Lower lobe of right lung (tissue), 2 donors: ENCODE results near the gene C5orf58. TPM values are rescaled to one million over a fixed set of nuclear protein-coding genes. Genes with fewer than 3 reads are reported as not detected.
"Not testable (repeated sequence)": the region's sequence is repeated elsewhere in the genome, so short reads cannot be mapped to it uniquely, and the experiment has no call there.

Source experiments
- ATAC-seq, 2 donors: fragments of 200-7000 bp; cut with Tn5 transposase; one replicate each; pipeline ENCODE4 v1.9.1; 2020 to 2022; ENCODE audit warnings: mild to moderate bottlenecking in 2 of 2, moderate library complexity in 2 of 2
- DNase-seq: peaks from one replicate; pipeline ENCODE4 v3.0.0-alpha.2; 2020
- H3K27ac ChIP-seq: fragments of 200-600 bp; one replicate; pipeline ENCODE4 v1.8.0; 2022
- H3K27me3 ChIP-seq: fragments of 200-600 bp; one replicate; pipeline ENCODE4 v1.8.0; 2022; ENCODE audit warnings: low read depth
- H3K36me3 ChIP-seq: fragments of 200-600 bp; one replicate; pipeline ENCODE4 v1.8.0; 2022; ENCODE audit warnings: mild to moderate bottlenecking
- H3K4me1 ChIP-seq: fragments of 200-600 bp; one replicate; pipeline ENCODE4 v1.8.0; 2022
- H3K4me3 ChIP-seq: fragments of 200-600 bp; one replicate; pipeline ENCODE4 v1.8.0; 2022; ENCODE audit warnings: mild to moderate bottlenecking
- H3K9me3 ChIP-seq: fragments of 200-600 bp; one replicate; pipeline ENCODE4 v1.8.0; 2022
- intact Hi-C: fragments of 100-400 bp; cut with DNase I; formaldehyde crosslinking; loops from one replicate; pipeline ENCODE4 v1.11.0; 2022
- total RNA-seq: library from RNA; stranded (reverse); fragmentation: NEBNext Ultra II Directional; extraction: Animal tissue kit (Norgen Biotek cat#: 25700); gene quantifications from one replicate; pipeline ENCODE4 v1.2.1, GENCODE V29; 2021
- TF ChIP-seq, protein P1 (sequence below): fragments of 200-600 bp; IDR thresholded peaks from one replicate; pipeline ENCODE4 v1.8.0; 2022; ENCODE audit warnings: antibody characterized with exemption, mild to moderate bottlenecking
- donor health status: DM: no; HTN: yes; CAD: no; lungs with severe emphysema.

C5orf58 gene
- total RNA-seq, 1 donor from 2014 or later: not detected

DNA sequence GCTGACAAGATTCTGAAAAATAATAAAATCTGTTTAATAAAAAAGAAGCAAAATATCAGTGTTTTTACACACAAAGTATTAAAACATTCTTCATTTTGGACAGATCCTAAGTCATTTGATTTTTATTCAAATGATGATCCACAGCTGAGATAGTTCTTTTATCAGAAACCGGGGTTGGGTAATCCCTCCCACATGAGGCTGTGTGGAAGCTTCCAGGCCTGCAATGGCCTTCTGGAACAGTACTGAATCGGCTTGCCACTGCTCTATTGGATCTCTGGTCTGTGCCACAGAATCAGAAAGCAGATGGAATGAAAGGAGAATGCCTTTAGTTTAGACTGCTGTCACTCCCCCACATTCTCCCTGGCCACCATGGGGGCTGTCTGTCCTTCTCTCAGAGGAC, 6.1 kb upstream of the C5orf58 start:
- Histone ChIP-seq H3K9me3 (no peaks in the 10 kb centered on the region), H3K36me3 (no peaks in the 10 kb centered on the region), H3K4me1 (peaks cover 8% of the 10 kb centered on the region), H3K27me3 (no peaks in the 10 kb centered on the region), H3K4me3 (no peak overlapping the region), H3K27ac (no peak overlapping the region)
- TF ChIP-seq, protein P1, sequence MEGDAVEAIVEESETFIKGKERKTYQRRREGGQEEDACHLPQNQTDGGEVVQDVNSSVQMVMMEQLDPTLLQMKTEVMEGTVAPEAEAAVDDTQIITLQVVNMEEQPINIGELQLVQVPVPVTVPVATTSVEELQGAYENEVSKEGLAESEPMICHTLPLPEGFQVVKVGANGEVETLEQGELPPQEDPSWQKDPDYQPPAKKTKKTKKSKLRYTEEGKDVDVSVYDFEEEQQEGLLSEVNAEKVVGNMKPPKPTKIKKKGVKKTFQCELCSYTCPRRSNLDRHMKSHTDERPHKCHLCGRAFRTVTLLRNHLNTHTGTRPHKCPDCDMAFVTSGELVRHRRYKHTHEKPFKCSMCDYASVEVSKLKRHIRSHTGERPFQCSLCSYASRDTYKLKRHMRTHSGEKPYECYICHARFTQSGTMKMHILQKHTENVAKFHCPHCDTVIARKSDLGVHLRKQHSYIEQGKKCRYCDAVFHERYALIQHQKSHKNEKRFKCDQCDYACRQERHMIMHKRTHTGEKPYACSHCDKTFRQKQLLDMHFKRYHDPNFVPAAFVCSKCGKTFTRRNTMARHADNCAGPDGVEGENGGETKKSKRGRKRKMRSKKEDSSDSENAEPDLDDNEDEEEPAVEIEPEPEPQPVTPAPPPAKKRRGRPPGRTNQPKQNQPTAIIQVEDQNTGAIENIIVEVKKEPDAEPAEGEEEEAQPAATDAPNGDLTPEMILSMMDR: no peak
- ATAC-seq: no peak
- intact Hi-C loops: no loop called here
- no peak for DNase-seq

DNA sequence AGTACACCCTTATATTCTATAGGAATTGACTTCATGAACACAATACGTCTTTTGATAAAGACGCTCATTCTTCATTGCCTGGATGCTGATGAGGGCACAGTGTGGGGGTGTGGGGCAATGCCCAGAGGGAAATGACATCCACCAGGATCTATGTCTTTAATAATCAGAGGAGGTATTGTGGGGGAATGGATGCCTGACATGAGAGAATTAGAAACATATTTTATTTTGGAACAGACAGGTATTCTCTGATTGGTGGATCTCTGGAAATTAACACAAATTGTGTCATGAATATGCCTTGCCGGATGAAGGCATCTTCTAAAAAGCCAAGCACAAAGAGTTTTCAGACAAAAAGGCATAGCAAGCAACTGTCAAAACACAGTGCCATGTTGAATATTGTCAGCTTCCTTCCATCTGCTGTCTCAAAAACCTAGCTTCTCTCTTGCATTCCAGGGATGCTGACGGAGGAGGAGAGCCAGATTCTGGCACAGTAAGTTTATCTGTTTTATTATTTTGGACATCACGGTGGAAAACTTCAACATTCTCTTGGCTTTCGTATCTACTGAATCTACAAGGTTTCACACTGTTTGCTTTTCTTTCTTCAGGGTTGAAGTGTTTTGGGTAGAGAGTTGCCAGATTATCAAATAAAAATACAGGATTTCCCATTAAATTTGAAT, 3.9 kb upstream of the C5orf58 start:
- H3K9me3 ChIP-seq: no peaks in the 10 kb centered on the region
- intact Hi-C loops: no loop called here

DNA sequence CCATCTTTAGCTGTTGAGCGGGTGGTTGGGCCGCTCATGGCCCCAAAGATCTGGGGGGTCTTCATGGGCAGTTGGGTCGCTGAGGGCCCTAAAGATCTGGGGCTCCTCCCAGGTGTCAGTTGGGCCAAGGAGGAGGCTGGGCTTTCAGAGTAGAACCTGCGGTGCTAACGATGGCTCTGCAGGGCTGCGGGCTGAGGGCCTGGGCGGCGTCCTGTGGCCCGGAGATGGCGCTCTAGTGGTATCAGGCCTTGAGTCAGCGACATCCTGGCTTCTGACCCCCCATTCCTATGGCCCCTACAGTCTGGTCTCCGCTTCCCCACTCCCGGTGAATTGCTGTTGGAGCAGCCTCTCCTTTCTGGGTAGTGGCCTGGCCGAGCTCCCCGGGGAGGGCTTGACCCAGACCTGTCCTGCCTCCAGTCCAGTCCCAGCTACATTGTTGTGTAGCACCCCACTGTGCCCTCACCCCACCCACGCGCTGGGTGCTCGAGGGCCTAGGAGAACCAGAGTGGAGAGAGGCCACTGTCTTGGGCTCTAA, 640 bp downstream of the C5orf58 start:
- Histone ChIP-seq H3K4me3 (no peak overlapping the region), H3K27ac (no peak overlapping the region), H3K36me3 (no peaks in the 10 kb centered on the region), H3K9me3 (no peaks in the 10 kb centered on the region), H3K4me1 (no peaks in the 10 kb centered on the region), H3K27me3 (no peaks in the 10 kb centered on the region)
- TF ChIP-seq, protein P1: no peak
- intact Hi-C loops: no loop called here
- ATAC-seq: no peak
- DNase-seq: no peak

More for the DNA sequence above, 3.9 kb upstream of the C5orf58 start:
- Histone ChIP-seq H3K36me3 (no peaks in the 10 kb centered on the region), H3K27ac (no peak overlapping the region), H3K27me3 (no peaks in the 10 kb centered on the region), H3K4me3 (no peak overlapping the region), H3K4me1 (peaks cover 6% of the 10 kb centered on the region)
- no peak for ATAC-seq
- TF ChIP-seq, protein P1: no peak
- no peak for DNase-seq

DNA sequence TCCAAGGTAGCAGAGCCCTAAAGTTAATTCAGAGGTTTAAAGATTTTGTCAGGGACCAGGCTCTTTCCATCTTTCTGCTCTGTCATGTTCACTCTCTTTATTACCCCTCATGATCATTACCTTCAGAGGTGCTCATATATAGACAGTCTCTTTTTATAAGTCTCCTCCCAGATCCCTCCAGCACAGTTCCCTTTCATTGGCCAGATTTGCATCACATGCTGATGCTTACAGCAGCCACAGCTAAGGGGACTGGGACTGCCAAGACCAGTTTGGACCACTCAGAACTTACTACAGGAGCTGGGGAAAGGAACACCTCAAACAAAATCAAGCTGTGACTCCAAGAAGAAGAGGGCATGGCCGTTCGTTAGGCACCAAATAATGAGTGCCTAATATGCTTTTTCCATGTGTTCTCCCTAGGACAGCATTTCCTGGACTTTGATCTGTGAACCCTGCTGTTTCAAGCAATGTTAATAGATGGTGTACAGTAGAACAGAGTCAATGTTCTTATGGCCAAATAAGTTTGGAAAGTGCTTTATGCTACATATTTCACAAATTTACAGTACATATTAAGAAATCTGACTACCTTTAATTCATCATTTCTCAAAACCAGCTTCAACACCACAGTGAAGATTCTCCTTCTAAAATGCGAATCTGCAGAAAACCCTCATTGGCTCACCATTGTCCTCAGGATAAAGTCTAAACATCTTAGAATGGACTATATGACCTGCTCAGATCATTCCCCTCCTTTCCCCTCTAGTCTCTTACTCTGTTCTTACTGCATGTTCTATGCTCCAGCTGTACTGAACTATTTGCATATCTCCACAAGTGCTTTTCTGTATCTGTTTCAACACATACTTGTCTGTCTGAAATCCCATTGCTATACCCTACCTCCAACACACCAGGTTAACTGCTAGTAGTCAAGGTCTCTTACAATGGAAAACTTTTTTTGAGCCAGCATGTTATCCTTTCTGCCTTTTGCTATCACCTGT, 3.4 kb downstream of the C5orf58 start:
- H3K9me3 ChIP-seq: no peaks in the 10 kb centered on the region
- intact Hi-C loops: no loop called here
- no peaks in the 10 kb centered on the region for H3K27me3 ChIP-seq
- H3K36me3 ChIP-seq: no peaks in the 10 kb centered on the region
- ATAC-seq (no peak), DNase-seq (no peak)
- H3K4me1 ChIP-seq: no peaks in the 10 kb centered on the region
- H3K4me3 ChIP-seq: no peak overlapping the region
- TF ChIP-seq, protein P1: no peak
- H3K27ac ChIP-seq: no peak overlapping the region

DNA sequence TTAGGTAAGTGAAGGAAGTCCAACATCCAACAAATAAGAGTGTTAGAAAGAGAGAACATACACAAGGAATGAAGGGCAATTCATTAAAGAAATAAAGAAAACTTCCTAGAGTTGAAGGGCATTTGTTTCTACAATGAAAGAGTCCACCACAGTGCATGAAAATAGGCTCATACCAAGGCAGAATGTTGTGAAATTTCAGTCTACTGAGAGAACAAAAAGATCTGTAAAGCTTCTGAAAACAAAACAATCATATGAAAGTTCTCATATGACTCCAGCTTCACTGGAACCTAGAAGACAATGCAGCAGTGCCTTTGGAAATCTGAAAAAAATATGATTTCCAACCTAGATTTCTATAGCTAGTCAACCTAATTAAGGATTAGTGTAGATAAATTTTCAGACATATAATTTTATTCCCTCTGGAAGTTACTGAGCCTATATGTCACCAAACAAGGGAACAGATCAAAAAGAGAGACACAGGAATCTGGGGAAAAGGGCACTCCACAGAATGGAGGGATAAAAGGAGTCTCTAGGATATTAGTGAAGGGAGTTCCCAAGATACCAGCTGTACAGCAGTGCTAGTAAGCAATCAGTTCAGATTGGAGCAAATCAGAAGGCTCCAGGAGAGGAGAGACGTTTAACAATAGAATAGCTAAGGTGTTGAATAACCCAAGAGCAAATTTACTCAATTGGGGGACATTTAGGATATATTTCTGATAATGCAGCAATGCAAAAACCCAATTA, 5.8 kb downstream of the C5orf58 start:
- Histone ChIP-seq H3K27ac (no peak overlapping the region), H3K4me1 (no peaks in the 10 kb centered on the region), H3K27me3 (no peaks in the 10 kb centered on the region), H3K4me3 (no peak overlapping the region), H3K9me3 (no peaks in the 10 kb centered on the region), H3K36me3 (no peaks in the 10 kb centered on the region)
- intact Hi-C loops: no loop called here
- DNase-seq (no peak), ATAC-seq (no peak)
- TF ChIP-seq, protein P1: no peak

DNA sequence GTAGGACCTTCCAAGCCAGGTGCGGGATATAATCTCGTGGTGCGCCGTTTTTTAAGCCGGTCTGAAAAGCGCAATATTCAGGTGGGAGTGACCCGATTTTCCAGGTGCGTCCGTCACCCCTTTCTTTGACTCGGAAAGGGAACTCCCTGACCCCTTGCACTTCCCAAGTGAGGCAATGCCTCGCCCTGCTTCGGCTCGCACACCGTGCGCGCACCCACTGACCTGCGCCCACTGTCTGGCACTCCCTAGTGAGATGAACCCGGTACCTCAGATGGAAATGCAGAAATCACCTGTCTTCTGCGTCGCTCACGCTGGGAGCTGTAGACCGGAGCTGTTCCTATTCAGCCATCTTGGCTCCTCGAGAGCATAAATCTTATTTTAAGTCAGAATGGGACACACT, 12.7 kb downstream of the C5orf58 start:
- ATAC-seq, H3K4me3 ChIP-seq, H3K27ac ChIP-seq, H3K9me3 ChIP-seq, DNase-seq, H3K4me1 ChIP-seq, H3K27me3 ChIP-seq, intact Hi-C loops: not testable (repeated sequence)
- H3K36me3 ChIP-seq: peaks cover 49% of the 10 kb centered on the region
